HG02840 (cell line): Measurements from ENCODE around the gene OR2V1.
"Not testable (repeated sequence)": the region's sequence is repeated elsewhere in the genome, so short reads cannot be mapped to it uniquely, and the experiment has no call there.

ENCODE experiments used
- ATAC-seq: cut with Tn5 transposase; IDR thresholded peaks from one replicate; pipeline ENCODE4 v1.9.1; 2021; ENCODE audit warnings: mild to moderate bottlenecking, moderate library complexity, moderate number of reproducible peaks; ENCODE audit not compliant: unreplicated experiment, low FRiP score

OR2V1 gene

DNA sequence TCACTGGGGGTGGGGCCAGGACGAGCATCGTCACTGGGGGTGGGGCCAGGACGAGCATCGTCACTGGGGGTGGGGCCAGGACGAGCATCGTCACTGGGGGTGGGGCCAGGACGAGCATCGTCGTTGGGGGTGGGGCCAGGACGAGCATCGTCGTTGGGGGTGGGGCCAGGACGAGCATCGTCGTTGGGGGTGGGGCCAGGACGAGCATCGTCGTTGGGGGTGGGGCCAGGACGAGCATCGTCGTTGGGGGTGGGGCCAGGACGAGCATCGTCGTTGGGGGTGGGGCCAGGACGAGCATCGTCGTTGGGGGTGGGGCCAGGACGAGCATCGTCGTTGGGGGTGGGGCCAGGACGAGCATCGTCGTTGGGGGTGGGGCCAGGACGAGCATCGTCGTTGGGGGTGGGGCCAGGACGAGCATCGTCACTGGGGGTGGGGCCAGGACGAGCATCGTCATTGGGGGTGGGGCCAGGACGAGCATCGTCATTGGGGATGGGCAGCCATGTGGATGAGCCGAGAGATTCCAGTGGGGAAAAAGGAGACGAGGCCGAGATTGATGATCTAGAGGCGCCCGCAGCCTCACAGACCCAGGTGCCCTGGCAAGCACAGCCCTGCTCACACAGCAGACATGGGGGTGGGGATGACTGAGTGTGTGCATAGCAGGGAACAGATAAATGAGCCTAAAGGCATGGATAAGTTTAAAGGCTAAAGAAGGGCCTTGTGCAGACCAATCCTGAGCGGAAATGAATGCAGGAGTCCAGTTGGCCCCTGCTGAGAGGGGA is 30.0 kb upstream of the OR2V1 start:
- ATAC-seq: not testable (repeated sequence)

DNA sequence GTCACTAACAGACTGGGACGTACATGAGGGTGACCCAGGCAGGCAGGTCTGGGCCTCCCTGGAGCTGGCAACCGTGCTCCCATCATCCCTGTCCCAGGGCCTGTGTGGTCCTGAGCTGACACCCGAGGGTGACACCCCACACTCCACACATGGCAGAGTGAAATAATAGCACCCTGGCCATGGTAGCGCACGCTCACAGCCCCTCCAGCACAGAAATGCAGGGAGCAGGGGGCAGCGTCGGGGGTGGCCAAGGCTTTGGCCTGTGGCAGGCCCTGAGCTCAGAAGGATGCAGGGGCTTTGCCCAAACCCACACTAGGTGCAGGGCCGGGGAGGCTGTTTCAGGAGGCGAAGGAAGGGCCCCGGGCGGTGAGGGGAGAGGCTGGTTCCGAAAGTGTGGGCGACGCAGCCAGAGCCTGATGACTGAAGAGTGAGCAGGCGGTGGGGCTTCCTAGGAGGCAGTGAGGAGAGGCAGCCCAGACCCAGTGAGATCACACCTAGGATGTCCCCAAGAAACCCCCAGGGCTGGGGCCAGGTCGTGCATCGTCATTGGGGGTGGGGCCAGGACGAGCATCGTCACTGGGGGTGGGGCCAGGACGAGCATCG is 29.3 kb upstream of the OR2V1 start:
- ATAC-seq: peak; percentile 50

DNA sequence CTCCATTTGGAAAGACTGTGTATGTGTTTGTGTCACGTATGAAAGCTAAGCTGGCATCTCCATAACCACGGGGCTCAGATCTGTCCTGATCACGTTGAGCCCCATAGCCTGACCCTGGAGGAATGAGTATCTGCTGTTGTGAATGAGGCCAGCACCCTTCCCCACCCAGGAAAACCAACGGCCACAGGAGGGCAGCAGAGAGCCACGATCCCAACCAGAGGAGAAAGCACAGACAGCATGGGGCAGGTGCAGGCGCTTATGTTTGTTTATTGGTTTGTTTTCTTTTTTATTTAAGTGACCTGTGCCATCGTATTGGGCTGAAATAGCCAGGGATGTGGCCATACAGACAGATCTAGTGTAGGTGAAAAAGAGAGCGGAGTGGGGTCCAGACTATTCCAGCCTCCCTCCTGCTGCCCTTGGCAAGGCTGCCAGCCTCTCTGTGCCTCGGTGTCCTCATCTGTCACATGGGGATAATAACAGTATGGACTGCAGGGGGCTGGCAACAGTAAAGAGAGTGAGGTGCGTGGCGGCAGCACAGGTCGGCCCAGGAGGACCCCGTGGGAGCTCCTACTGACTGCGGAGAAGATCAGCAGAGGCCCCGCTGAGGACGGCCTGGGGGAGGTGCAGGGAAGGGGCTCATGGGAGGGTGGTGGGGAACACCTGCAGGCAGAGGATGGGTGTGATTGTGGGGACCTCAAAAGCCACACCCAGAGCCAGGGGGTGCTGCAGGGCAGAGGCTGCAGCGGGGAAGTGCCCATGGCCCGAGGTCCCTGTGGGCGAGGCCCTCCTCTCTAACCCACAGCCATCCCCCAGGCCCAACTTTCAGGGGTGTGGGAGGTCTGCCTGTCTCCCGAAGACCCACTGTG is 28.6 kb upstream of the OR2V1 start:
- peak; percentile 53 for ATAC-seq

DNA sequence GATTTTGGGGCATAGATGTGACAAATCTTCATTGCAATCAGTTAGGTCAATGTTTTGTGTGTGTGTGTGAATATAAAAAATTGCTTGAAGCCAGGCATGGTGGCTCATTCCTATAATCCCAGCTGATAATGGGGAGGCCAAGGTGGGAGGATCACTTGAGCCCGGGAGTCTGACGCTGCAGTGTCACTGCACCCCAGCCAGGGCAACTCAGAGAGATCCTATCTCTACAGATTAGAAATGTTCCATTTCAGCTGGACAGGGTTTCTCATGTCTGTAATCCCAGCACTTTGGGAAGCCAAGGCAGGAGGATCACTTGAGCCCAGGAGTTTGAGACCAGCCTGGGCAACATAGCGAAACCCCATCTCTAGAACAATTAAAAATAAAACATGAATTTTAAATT is 27.9 kb upstream of the OR2V1 start:
- ATAC-seq: no peak

DNA sequence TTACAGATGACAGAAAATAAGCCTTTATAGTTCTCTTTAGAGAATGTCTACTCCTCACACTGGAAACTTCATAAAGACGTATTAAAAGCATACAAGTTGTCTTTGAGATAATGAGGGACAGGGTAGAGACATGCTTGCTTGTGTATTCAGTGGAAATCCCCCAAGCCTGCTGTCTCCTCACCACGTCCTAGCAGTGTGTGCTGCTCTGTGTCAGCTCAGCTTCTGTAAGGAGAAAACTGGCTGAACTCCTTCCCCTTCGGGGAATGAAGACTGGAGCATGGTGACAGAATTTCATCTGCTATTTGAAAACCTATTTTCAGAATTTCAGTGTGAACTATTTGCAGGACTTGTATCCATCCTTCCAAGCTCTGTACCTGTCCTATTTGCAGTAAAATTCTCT is 25.8 kb upstream of the OR2V1 start:
- no peak for ATAC-seq

DNA sequence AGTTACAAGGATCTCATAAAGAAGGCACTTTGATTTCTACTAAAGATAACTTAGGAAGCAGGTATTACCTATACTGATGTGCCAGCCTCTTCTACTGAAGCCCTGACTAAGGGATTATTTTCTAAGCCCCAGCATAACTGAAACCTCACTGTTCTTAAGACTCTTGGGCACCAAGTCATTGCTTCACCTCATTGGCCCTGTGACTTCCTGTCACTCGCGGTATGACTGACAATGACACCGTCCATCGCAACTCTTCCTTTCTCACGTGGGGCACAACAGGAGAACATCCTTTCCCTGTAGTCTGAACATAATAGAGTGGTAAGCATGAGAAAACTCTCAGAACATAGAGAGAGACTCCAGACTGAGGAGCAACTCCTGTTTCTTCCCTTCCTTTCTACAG is 22.8 kb upstream of the OR2V1 start:
- ATAC-seq: no peak

DNA sequence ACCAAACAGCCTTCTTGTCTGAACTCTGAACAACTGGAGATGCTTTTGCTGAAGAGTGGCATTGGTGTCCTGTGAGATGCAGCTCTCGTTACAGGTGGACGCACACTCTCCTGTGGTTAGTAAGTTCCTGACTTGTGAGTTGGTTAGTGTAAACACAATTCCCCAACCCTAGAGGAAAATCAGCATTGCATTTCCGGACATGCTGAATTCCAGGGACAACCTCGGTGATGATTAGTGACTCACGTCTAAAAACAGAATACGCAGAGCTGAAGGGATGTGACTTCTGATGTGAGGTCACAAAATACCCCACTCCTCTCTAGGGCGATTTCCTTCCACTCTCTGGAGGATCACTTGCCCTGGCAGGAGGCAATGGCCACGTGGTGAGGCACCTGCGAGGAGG is 21.4 kb upstream of the OR2V1 start:
- no peak for ATAC-seq

DNA sequence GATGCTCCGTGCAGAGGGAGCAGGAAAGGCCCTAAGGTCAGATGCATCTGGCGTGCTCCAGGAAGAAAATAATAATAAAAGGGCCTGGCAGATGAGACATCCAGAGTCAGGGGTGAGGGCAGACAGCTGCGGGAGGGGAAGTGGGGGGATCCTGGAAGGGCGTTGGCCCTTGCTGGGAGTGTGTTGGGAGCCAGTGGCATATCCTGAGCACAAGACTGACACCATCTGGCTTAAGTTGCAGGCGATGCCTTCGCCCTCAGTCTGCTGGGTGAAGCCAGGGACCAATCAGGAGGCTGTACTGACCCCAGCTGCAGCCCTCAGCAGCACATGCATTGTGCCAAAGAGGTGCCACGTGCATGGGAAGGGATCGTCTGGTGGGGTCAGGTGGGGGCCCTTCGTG is 20.2 kb upstream of the OR2V1 start:
- no peak for ATAC-seq

DNA sequence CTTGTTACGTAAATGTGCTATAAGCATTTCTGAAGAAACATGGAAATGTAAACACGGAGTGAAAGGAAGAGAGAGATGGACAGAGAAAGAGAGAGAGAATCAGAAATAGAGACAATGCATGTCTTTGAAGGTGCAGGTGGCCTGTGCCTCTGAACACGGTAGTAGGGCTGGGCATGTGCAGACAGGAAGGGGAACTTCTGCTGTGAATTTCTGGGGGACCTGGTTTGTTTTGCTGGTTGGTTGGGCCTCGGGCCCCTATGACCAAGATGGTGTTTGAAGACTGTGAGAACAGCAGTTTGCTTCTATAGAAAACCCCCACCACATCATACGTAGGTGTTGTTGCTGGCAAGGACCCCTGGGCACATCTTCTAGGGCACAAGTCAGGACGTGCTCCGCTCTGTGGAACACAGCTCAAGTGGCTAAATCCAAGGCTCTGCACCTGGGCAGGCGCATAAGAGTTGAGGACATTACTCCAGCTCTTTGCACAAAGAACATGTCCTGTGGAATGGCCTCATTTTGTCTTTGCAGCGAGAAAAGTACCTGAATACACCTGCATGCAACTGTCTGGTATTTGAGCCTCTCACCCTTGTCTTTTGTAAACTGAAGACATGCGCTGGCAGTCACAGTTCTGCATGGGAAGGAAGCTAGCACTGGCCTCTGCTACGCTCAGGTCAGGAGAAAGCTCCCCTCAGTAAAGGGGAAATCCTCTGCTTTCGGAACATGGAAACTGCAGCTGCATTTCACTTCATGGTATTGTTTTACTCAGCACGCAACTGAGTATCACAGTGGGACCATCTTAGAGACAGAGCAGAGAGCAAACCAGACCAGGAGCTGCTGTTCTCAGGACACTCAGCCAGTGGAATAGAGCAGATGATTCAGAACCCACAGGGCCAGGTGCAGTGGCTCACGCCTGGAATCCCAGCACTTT is 19.1 kb upstream of the OR2V1 start:
- no peak for ATAC-seq

DNA sequence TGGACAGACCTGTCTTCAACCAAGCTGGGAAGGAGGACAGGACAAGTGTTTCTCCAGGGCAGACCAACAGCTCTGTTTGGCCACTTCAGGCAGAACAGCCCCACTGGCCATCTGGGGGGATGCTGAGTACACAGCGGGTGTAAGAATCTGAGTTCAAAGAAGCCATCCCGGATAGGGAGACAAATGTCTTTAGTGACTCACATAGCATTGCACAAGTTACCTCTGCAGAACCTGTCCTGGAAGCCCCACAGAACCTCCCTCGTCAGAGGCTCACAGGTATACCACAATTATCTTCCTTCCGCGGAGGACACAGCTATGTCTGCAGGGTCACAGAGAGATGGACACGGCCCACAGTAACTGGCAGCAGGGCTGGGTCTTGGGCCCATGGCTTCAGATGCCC is 18.4 kb upstream of the OR2V1 start:
- ATAC-seq: no peak

DNA sequence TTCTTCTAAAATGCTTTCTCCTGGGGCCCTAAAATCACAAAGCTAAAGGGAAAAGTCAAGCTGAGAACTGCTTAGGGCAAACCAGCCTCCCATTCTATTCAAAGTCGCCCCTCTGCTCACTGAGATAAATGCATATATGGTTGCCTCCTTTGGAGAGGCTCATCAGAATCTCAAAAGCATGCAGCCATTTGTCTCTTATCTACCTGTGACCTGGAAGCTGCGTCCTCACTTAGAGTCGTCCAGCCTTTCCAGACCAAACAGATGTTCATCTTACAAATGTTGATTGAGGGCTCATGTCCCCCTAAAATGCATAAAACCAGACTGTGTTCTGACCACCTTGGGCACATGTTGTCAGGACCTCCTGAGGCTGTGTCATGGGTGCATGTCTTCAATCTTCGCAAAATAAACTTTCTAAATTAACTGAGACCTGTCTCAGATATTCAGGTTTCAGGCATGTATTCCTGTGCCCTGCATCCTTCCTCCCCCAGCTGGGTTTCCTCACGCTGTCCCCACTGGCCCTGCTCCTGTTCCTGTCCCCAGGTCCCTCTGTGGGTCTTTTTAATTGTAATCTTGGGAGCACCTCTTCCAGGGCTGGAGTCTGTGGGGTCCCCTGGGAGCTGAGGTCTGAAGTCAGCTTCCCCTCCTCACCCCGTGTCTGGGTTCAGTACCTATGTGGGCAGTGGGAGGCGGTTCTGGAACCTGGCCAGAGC is 16.1 kb upstream of the OR2V1 start, which contains the start of gene OR2V2:
TSS of gene OR2V2 (plus strand) at position 660 of the 710 bp plus-strand sequence. CDS start 7,357 bp downstream, outside the sequence.
- ATAC-seq: not testable (repeated sequence)

DNA sequence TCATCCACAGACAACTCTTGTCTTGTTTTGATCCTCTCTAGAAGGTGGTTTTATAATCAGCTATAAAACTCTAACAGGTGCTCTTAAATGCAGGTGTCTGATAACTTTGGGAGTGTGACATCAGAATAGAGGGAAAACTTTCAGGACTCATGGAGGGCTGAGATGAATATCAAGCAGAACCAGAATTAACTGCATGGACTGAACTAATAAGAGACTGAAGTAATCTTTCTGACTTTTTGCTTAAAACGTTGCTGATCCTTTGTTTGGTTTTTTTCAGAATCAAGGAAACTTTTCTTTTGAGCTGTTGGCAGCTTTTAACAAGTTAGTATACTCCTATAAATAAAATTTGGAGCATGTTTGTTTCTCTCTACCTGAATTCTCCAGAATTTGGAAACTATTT is 14.2 kb upstream of the OR2V1 start:
- no peak for ATAC-seq

DNA sequence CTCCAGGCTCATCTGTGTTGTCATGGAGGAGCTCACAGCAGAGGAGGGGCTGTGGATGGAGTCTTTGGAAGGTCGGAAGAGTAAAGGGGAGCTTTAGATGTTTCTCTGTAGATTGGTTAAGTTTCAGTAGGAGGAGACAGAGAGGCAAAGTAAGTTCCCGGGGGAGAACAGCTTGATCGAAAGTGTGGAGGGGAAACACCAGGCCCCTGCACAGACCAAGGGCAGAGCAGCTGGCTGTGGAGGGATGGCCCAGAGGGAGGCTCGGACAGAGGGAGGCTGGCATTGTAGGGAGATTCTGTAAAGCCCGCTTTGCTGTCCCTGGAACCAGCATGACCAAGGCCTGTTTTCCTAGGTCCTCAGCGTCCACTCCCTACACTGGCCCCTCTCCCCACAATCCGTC is 11.1 kb upstream of the OR2V1 start:
- no peak for ATAC-seq

DNA sequence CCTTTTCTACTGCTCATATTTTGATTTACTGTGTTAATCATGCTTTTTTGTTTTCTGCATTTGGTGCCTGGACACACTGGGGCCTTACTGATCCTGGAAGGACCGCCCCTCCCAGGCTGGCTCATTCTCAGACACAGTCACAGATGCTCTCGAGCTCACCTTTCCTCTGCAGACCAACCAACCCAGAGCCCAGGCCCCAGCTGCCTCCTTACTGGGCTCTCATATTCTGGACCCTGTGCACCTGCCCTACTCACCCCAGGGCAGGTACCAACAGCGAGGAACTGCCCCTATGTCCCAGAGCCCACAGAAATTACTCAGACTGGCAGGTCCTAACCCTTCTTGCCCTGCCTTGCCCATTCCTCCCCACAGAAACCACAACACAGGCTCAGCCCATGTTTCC is 9.8 kb upstream of the OR2V1 start:
- ATAC-seq: no peak

DNA sequence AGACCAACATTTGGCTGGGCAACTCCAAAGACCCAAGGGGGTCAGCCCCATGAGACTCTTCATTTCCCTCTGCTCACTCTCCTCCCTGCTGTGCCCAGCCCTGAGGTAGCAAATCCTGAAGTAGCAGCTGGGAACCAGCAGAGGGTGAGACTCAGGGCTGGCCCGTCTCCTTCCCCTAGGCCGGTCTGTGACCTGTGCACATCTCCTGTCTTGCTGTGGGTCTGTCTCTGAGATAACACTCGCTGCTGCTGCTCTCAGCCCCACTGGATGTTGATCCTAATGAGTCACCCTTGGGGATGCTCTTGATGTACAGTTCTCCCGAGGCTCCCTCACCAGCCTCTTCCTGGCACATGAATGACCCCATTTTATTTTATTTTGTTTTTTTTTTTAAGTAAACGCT is 7.3 kb upstream of the OR2V1 start:
- ATAC-seq: no peak

DNA sequence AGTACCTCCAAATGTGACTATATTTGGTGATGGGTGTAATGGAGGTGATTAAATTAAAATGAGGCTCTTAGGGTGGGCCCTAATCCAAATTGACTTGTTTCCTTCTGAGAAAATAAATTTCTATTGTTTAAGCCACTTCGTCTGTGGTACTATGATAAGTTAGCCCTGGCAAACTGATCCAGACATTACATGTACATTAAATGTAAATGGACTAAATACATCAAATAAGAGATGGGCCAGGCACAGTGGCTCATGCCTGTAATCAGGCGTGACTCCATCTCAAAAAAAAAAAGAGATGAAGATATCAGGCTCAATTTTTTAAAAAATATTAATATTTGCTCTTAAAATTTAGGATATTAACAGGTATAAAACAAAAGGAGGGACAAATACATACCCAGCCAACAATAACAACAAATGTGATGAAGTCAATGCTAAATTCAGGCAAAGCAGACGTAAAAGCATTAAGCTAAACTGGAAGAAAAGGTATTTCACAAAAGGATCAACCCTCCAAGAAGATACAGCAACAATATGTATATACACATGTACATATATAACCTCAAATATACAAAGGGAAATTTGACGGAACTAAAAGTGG is 5.5 kb upstream of the OR2V1 start:
- no peak for ATAC-seq

DNA sequence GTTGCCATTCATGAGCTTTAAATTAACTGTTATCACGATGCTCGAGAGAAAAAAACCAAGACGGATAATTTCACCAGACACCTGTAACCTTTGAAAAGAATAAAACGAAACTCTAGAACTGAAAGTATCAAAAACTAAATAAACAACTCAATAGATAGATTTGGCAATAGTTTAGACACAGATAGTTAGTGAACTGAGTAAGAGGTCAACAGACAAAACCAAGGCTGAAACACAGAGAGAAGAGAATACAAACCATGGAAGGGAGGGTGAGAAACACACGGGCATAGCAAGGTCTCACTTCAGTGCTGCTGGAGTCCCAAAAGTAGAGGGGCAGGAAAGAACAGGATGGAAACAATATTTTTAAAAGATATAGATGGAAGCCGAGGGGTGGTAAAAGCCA is 3.3 kb upstream of the OR2V1 start:
- ATAC-seq: no peak

DNA sequence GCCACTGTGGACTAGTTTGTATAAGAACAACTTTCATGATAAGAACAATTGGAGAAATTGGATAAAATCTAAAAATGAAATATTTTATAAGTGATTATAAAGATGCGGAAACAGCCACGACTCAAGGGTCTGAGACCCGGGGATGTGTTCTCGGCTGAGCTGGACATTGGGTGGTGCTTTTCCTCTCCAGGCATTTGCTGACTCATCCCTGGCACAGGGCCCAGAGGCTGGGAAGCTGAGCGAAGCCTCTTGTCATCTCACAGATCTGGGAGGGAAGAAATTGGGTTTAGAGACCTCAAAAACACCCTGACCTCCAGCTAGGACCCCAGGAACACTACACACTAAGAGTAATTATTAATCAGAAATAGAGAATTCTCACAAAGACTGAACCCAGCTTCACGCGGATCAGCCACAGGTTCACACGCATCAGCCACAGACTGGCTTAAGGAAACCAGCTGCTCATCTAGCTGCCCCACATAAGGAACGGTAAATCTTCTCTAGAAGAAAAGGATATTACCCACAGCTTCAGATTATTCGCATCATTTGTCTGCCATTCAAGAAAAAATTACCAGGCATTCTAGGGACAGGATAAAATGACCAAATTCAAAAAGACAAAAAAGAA is 2.8 kb upstream of the OR2V1 start:
- no peak for ATAC-seq

DNA sequence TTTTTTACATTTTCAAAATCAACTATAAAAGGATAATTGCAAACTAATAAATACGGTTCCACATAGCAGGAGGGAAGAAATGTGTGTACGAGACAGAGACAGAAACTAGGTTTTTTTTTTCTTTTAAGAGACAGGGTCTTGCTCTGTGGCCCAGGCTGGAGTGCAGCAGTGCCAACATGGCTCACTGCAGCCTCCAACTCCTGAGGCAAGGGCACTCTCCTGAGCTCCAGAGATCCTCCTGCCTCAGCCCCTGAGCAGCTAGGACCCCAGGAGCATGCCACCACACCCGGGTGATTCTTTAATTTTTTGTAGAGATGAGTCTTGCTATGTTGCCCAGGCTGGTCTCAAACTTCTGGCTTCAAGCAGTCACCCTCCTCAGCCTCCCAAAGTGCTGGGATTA is 2.1 kb upstream of the OR2V1 start:
- no peak for ATAC-seq
